ENCODE results near the gene MRPL37.
A peak's percentile ranks its signal among the peaks of the same experiment; 100 is the strongest.

The MRPL37 gene

GRCh38 chr1:54227091-54227602 is 27.2 kb downstream of the MRPL37 start (continued):
- TF ChIP-seq, protein P1, sequence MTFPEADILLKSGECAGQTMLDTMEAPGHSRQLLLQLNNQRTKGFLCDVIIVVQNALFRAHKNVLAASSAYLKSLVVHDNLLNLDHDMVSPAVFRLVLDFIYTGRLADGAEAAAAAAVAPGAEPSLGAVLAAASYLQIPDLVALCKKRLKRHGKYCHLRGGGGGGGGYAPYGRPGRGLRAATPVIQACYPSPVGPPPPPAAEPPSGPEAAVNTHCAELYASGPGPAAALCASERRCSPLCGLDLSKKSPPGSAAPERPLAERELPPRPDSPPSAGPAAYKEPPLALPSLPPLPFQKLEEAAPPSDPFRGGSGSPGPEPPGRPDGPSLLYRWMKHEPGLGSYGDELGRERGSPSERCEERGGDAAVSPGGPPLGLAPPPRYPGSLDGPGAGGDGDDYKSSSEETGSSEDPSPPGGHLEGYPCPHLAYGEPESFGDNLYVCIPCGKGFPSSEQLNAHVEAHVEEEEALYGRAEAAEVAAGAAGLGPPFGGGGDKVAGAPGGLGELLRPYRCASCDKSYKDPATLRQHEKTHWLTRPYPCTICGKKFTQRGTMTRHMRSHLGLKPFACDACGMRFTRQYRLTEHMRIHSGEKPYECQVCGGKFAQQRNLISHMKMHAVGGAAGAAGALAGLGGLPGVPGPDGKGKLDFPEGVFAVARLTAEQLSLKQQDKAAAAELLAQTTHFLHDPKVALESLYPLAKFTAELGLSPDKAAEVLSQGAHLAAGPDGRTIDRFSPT (tag by site-specific recombination; IDR thresholded peaks at IDR 0.05) = peak; percentile 47; the same call in 1 of the 2 replicates
- TF ChIP-seq, protein P2, sequence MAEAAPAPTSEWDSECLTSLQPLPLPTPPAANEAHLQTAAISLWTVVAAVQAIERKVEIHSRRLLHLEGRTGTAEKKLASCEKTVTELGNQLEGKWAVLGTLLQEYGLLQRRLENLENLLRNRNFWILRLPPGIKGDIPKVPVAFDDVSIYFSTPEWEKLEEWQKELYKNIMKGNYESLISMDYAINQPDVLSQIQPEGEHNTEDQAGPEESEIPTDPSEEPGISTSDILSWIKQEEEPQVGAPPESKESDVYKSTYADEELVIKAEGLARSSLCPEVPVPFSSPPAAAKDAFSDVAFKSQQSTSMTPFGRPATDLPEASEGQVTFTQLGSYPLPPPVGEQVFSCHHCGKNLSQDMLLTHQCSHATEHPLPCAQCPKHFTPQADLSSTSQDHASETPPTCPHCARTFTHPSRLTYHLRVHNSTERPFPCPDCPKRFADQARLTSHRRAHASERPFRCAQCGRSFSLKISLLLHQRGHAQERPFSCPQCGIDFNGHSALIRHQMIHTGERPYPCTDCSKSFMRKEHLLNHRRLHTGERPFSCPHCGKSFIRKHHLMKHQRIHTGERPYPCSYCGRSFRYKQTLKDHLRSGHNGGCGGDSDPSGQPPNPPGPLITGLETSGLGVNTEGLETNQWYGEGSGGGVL (tag by site-specific recombination; IDR thresholded peaks at IDR 0.05) = peak; percentile 41; the same call in 1 of the 2 replicates
- no peak for TF ChIP-seq ZNF776 (tag by site-specific recombination; IDR thresholded peaks at IDR 0.05; ENCODE audit: borderline replicate concordance)
- no peak for TF ChIP-seq ZNF701 (tag by site-specific recombination; IDR thresholded peaks at IDR 0.05)
- TF ChIP-seq RBAK (tag by site-specific recombination; IDR thresholded peaks at IDR 0.05) = no peak
- no peak for TF ChIP-seq EGR2 (tag by site-specific recombination; IDR thresholded peaks at IDR 0.05; ENCODE audit: low read depth)
- peak; percentile 55; the same call in 1 of the 2 replicates for TF ChIP-seq GLIS2 (tag by site-specific recombination; IDR thresholded peaks at IDR 0.05)
- TF ChIP-seq ZNF16 (tag by site-specific recombination; IDR thresholded peaks at IDR 0.05; ENCODE audit: low read depth) = no peak
- no peak for TF ChIP-seq ZNF664 (tag by site-specific recombination; IDR thresholded peaks at IDR 0.05)
- TF ChIP-seq, protein P3, sequence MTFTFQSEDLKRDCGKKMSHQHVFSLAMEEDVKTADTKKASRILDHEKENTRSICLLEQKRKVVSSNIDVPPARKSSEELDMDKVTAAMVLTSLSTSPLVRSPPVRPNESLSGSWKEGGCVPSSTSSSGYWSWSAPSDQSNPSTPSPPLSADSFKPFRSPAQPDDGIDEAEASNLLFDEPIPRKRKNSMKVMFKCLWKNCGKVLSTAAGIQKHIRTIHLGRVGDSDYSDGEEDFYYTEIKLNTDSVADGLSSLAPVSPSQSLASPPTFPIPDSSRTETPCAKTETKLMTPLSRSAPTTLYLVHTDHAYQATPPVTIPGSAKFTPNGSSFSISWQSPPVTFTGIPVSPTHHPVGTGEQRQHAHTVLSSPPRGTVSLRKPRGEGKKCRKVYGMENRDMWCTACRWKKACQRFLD (tag by site-specific recombination; IDR thresholded peaks at IDR 0.05) = no peak
- TF ChIP-seq ZNF223 (tag by site-specific recombination; IDR thresholded peaks at IDR 0.05) = no peak
- TF ChIP-seq ZNF416 (tag by site-specific recombination; IDR thresholded peaks at IDR 0.05) = no peak
- TF ChIP-seq ZBTB48 (tag by site-specific recombination; IDR thresholded peaks at IDR 0.05) = peak; percentile 78
- no peak for TF ChIP-seq MYNN (tag by site-specific recombination; IDR thresholded peaks at IDR 0.05; ENCODE audit: borderline replicate concordance)
- TF ChIP-seq ZNF114 (tag by site-specific recombination; IDR thresholded peaks at IDR 0.05) = no peak
- no peak for TF ChIP-seq ZNF548 (tag by site-specific recombination; IDR thresholded peaks at IDR 0.05)
- no peak for TF ChIP-seq ZNF169 (tag by site-specific recombination; IDR thresholded peaks at IDR 0.05)
- TF ChIP-seq ZNF140 (tag by site-specific recombination; IDR thresholded peaks at IDR 0.05) = no peak
- no peak for TF ChIP-seq ZBTB8A (tag by site-specific recombination; IDR thresholded peaks at IDR 0.05)
- no peak for TF ChIP-seq ZNF302 (tag by site-specific recombination; IDR thresholded peaks at IDR 0.05; ENCODE audit: low read depth)
- peak; percentile 94 for TF ChIP-seq ZNF600 (tag by site-specific recombination; IDR thresholded peaks at IDR 0.05)
- no peak for TF ChIP-seq ZNF184 (tag by site-specific recombination; IDR thresholded peaks at IDR 0.05)
- TF ChIP-seq ZFP37 (tag by site-specific recombination; IDR thresholded peaks at IDR 0.05) = no peak
- TF ChIP-seq SALL2 (tag by site-specific recombination; IDR thresholded peaks at IDR 0.05; ENCODE audit: borderline replicate concordance) = no peak
- TF ChIP-seq ZNF133 (tag by site-specific recombination; IDR thresholded peaks at IDR 0.05) = no peak
- TF ChIP-seq ZNF830 (tag by site-specific recombination; IDR thresholded peaks at IDR 0.05; ENCODE audit: low read depth) = no peak
- TF ChIP-seq, protein P4, sequence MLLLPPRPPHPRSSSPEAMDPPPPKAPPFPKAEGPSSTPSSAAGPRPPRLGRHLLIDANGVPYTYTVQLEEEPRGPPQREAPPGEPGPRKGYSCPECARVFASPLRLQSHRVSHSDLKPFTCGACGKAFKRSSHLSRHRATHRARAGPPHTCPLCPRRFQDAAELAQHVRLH (tag by site-specific recombination; IDR thresholded peaks at IDR 0.05) = no peak
- TF ChIP-seq ZNF777 (tag by site-specific recombination; IDR thresholded peaks at IDR 0.05; ENCODE audit: borderline replicate concordance) = no peak
- TF ChIP-seq SETDB1 (IDR thresholded peaks at IDR 0.05; ENCODE audit: insufficient read length, low read length) = no peak
- 0 out of 2 replicates have a peak, but pooled peaks have one; percentile 24 for TF ChIP-seq ZNF24 (tag by site-specific recombination; IDR thresholded peaks at IDR 0.05)
- TF ChIP-seq, protein P5, sequence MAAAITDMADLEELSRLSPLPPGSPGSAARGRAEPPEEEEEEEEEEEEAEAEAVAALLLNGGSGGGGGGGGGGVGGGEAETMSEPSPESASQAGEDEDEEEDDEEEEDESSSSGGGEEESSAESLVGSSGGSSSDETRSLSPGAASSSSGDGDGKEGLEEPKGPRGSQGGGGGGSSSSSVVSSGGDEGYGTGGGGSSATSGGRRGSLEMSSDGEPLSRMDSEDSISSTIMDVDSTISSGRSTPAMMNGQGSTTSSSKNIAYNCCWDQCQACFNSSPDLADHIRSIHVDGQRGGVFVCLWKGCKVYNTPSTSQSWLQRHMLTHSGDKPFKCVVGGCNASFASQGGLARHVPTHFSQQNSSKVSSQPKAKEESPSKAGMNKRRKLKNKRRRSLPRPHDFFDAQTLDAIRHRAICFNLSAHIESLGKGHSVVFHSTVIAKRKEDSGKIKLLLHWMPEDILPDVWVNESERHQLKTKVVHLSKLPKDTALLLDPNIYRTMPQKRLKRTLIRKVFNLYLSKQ (tag by site-specific recombination; IDR thresholded peaks at IDR 0.05; ENCODE audit: borderline replicate concordance) = no peak
- no peak for TF ChIP-seq SCRT2 (tag by site-specific recombination; IDR thresholded peaks at IDR 0.05)
- TF ChIP-seq ZNF426 (tag by site-specific recombination; IDR thresholded peaks at IDR 0.05) = no peak
- TF ChIP-seq ZNF513 (tag by site-specific recombination; IDR thresholded peaks at IDR 0.05) = no peak
- no peak for TF ChIP-seq ZNF791 (tag by site-specific recombination; IDR thresholded peaks at IDR 0.05)

Measured in HEK293 (cell line).